ENCODE results near the gene PTBP1.
A peak's percentile ranks its signal among the peaks of the same experiment; 100 is the strongest.

The PTBP1 gene

GRCh38 chr19:797528-798414, 519 bp downstream of the PTBP1 start:
- peak; percentile 85 for DNase-seq (ENCODE audit: low spot score)

GRCh38 chr19:798415-799075, 1.3 kb downstream of the PTBP1 start:
- no peak for DNase-seq (ENCODE audit: low spot score)

DNA sequence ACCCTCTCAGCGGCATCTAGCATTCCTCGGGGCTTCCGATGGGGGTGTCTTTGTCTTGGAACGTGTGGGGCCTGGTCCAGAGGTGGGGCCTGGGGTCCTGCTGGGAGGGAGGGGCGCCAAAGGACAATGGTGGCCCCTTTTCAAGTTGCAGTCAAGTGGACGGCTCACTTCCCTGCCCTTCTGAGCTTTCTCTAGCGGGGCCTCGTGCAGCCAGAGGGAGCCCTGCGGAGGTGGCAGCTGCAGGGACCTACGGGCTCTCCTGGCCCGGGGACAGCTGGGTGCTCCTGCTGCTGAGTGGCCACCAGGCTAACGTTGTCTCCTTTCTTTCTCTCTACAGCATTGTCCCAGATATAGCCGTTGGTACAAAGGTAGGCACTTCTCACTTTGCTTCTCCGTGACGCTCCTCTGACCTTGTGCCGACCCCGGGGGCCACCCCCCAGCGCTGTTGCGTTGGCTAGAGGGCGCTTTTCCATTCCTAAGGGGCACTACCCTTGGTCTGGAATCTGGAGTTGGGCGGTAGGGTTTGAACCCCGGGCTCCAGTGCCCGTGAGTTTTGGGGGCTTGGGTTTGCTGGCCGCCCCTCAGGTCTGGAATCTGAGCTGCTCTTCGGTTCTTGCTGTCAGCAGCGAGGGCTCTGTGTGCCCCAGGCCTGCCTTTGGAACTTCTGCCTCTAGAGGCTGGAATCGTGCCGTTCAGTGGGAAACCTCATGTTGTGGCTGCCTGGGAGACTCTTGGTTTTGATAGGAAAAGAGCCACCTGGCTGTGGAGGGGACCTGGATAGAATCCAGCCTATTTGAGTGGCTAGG, 2.0 kb downstream of the PTBP1 start:
- no peak for DNase-seq (ENCODE audit: low spot score)

DNA sequence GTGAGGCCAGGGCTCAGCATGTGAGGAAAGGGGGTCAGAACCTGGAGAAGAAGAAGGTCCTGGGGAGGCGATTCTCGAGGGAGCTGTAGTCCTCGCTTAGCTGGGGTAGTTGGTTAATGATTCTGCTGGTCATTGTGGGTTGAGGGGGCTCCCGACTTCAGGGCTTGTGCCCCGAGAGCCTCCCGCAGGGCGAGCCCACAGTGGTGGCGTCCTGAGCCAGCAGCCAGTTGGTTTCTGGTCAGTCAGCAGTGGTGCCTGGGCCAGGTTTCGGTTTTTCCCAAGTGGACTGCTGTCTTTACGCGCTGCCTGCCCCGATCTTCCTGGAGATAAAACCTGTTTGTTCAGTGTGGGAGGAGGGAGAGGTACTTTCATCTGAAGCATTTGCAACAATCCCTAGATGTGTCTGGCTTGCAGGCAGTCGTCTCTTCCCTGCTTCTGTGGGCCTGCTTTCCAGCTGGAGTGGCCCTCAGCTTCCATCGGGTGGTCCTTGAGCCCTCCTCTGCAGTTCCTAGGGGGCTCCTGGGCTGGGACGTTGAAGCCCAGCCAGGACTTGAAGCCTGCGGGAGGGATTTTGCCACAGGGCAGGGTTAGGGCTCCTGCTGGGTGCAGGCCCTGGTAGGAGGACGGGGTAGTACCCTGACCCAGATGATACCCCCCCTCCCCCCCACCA, 3.2 kb downstream of the PTBP1 start:
- DNase-seq (ENCODE audit: low spot score), result no peak

DNA sequence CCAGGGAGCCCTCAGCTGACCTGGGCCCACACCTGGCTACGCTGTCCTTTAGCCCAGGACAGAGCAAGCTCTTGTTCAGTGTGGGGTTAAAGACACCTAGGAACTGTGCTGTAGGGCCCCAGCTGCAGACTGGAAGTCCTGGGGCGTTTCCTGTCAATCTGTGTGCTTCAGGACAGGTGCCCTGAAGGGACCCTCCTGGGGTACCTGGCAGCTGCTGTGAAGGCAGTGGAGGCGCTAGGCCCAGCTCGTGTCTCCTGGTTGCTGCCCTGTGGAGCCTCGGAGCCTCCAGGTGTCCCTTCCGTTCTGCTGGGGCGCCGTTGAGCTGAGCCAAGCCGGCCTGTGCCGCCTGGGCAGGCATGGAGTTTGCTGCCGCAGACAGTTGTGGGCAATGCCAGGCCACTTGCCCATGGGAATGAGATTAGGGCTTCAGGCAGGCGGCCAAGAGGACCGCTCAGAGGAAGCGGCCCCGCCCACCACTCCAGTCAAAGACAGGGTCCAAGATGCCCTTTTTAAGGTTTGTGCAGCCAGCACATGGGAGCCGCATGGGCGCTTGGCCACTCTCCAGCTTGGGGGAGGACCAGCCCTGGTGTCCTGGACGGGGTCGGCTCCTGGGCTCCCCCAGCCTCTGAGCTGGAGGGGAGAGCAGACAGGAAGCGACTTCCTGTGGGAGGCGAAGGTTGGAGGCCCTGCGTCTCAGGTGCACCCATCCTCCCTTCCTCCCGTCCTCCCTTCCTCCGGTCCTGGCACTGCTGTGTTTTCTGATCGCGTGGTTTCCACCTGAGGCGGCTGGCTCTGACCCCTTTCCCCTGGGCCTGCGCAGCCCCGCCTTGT, 4.0 kb downstream of the PTBP1 start:
- DNase-seq (ENCODE audit: low spot score), result no peak

DNA sequence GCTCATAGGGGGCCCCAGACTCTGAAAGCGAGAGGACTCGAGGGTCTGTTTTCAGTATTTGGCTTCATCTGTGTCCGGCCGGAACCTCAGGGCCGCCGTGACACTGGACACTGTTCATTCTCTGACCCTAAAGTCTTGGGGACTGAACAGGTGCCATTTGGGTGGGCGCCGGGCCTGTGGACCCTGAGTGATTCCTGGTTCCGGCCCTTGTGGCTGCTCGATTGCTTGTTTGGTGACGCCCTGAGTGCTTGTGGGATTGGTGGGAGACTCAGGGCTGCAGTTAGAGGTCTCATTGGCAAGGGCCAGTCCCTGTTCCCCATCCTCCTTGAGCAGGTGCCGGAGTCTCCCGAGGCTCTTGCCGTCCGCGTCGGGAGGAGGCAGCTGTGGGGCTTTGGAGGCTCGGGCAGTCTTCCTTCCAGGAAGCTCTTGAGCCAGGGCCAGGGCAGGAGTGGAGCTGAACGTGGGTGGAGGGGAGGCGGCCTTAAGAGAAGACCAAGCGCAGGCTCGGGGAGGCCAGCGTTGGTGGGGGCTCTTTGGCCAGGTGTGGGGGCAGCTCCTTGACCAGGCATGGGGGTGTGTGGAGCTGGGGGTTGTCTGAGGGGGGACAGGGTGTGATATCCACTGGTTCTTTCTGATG, 4.7 kb downstream of the PTBP1 start:
- no peak for DNase-seq (ENCODE audit: low spot score)

GRCh38 chr19:802498-803098, 5.3 kb downstream of the PTBP1 start:
- DNase-seq (ENCODE audit: low spot score), result no peak

DNA sequence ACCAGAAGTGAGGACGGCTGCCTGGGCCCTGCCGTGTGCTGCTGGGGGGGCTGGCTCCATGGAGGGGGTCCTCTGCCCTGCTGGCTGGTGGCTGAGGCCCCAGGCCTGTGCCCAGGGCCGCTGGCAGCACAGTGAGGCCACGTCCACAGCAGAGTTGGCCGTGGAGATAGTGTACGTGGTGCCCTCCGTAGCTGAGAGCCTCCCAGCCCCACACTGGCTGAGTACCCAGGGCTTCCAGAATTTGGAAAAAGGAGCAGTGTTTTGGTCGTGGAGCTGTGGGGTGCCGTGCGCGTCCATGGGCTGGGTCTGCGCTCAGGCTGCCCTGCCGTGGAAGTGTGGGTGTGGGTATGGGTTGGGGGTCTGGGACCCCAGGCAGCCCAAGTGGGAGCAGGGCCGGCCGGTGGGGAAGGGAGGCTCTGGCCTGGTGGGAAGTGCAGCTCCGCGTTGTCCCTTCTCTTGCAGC, 5.9 kb downstream of the PTBP1 start:
- no peak for DNase-seq (ENCODE audit: low spot score)

DNA sequence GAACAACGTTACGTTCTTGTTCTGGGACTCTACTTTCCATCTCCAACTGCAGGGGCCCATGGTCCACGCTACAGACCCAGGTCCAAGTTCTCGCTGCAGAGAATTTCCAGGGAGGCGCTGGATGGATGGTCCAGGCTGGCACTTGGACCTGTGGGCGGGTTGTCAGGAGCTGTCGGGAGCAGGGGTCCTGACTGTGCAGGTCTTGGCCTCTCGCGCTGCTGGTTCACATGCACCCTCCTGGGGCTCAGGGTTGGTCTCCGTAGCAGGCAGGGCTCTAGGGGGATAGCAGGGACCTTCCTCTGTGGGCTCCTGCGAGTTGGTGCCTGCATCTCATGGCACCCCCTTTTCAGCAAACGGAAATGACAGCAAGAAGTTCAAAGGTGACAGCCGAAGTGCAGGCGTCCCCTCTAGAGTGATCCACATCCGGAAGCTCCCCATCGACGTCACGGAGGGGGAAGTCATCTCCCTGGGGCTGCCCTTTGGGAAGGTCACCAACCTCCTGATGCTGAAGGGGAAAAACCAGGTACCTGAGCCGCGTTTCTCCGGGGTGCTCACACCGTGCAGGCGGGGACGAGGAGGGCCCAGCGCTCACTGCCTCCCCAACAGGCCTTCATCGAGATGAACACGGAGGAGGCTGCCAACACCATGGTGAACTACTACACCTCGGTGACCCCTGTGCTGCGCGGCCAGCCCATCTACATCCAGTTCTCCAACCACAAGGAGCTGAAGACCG, 6.6 kb downstream of the PTBP1 start:
- no peak for DNase-seq (ENCODE audit: low spot score)

DNA sequence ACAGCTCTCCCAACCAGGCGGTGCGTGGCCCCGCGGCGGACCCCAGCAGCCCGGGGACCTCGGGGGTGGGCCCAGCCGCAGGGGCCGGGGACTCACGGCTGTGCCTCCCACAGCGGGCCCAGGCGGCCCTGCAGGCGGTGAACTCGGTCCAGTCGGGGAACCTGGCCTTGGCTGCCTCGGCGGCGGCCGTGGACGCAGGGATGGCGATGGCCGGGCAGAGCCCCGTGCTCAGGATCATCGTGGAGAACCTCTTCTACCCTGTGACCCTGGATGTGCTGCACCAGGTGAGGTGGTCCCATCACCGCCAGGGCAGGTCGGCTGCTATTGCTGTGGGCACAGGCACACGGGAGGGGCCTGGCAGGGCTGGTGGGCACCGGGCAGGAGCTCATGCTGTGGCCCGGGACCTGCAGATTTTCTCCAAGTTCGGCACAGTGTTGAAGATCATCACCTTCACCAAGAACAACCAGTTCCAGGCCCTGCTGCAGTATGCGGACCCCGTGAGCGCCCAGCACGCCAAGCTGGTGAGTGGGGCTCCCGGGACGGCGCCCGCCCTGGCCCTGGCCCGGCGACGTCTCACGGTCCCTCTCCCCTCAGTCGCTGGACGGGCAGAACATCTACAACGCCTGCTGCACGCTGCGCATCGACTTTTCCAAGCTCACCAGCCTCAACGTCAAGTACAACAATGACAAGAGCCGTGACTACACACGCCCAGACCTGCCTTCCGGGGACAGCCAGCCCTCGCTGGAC, 7.3 kb downstream of the PTBP1 start:
- no peak for DNase-seq (ENCODE audit: low spot score)

DNA sequence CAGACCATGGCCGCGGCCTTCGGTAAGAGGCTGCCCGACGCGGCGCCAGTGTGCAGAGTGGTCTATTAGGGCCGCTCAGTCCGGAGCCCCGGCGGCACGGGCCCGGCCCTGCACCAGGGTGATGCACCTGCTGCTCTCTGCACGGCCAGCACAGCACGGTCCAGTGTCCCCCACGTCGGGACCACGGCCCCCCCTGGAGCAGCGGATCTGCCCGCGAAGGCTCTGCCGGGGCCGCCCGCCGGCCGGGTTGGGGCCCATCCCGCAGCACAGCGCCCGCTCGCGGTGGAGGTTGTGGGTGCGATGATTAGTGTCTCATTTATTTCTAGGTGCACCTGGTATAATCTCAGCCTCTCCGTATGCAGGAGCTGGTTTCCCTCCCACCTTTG, 7.9 kb downstream of the PTBP1 start:
- no peak for DNase-seq (ENCODE audit: low spot score)

DNA sequence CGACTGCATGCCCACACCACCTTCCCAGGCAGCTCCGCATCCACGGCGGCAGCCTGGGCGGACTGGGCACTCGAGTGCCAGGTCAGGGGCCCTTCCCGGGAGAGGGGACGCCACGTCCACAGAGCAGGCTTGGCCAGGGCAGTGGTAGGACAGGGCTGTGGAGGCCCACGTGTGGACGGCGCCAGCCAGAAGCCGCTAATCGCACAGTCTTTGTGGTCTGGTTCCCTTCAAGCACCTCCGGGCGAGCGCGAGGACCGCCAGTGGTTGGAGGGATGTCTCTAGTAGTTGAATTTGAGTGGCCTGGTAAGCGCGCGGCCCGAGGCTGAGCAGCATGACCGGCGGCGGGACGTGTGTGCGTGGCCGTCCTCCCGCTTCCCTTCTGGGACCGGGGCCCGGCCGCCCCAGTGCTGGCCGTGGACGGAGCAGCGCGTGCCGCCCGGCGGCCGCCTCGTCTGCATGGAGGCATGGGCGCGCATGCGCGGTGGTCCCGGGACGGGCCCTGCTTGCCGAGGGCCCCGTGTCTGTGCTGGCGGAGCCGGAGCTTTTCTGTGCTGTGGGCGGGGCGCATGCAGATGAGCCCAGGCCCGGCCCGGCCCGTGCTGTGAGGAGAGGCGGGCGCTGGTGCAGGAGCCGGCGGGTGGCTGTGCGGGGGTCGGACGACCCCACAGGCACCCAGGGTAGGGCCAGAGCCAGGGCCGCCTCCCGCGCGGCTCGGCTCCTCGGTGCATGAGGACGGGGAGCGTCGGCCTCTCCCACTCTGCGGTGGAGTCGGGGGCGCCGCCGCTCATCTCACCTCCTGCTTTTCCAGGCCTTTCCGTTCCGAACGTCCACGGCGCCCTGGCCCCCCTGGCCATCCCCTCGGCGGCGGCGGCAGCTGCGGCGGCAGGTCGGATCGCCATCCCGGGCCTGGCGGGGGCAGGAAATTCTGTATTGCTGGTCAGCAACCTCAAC, 8.6 kb downstream of the PTBP1 start:
- no peak for DNase-seq (ENCODE audit: low spot score)

DNA sequence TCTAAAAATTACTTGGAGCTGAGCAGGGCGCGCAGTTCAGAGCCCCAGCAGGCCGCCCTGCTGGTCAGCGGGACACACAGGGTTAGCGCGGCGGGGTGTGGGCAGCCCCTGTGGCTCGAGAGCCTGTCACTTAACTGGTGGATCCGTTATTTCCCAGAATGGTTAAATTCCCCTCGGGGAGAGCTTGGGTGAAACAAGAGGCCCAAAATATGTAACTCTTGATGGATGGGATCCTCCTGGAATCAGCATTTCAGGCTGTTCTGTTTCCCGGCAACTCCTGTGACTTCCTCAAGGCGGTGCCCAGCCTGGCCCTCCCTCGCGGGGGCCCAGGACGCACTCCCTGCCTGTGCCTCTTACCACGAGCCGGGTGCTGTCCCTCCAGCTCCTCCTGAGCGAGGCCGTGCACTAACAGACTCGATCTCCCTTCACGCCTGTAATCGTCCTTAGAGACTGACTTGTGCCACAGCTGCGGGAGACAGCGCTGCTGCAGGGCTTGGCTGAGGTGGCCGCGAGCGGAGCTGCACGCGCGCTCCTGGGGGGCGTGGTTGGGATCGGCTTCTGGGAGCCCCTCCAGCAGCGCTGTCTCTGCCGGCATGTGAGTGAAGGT, 9.7 kb downstream of the PTBP1 start:
- DNase-seq (ENCODE audit: low spot score), result no peak

DNA sequence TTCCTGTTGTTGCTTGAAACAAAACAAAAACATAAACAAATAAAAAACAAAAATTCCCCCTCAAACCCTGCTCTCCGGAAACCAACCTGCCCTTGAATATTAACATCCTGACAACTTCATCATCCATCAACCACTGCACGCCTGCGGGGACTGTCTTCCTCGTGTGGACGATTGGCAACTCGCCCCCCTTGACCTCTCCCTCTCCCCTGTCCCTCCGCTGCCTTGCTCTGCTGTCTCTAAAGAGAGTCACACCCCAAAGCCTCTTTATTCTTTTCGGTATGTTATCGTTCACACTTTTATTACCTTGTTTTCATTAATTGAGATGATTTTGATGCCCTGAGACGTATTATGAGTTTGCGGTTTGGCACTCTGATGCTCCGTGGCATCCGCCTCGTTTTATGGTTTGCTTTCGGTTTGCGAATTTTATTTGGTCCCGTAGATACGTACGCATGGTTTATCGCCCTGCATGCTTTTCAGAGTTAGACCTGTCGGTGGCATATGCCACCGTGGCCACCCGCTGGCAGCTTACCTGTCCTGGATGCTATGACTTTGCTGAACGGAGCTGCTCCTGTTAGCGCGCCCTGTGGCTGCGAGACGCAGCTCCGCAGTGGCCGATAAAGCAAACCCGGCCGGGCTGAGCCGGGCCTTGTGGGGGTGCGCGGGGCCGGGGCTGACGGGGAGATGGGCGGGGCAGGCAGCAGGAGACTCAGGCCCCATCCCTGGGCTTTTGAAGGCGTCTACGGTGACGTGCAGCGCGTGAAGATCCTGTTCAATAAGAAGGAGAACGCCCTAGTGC, 10.6 kb downstream of the PTBP1 start:
- no peak for DNase-seq (ENCODE audit: low spot score)

DNA sequence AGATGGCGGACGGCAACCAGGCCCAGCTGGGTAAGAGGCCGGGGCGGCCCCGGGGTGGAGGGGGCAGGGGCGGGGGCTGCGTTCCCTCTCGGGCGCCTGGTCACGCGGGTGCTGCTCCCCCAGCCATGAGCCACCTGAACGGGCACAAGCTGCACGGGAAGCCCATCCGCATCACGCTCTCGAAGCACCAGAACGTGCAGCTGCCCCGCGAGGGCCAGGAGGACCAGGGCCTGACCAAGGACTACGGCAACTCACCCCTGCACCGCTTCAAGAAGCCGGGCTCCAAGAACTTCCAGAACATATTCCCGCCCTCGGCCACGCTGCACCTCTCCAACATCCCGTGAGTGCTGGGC, 11.1 kb downstream of the PTBP1 start:
- no peak for DNase-seq (ENCODE audit: low spot score)

GRCh38 chr19:810077-810855, 13.0 kb downstream of the PTBP1 start:
- DNase-seq (ENCODE audit: low spot score), result no peak
